ENCODE data around the gene F7. TPM values are rescaled to one million over a fixed set of nuclear protein-coding genes. Genes with fewer than 3 reads are reported as not detected.

The F7 gene
- total and polyA plus RNA-seq, 3 donors from 2014 or later: 2.2 to 4.9 (median 2.4) TPM

DNA sequence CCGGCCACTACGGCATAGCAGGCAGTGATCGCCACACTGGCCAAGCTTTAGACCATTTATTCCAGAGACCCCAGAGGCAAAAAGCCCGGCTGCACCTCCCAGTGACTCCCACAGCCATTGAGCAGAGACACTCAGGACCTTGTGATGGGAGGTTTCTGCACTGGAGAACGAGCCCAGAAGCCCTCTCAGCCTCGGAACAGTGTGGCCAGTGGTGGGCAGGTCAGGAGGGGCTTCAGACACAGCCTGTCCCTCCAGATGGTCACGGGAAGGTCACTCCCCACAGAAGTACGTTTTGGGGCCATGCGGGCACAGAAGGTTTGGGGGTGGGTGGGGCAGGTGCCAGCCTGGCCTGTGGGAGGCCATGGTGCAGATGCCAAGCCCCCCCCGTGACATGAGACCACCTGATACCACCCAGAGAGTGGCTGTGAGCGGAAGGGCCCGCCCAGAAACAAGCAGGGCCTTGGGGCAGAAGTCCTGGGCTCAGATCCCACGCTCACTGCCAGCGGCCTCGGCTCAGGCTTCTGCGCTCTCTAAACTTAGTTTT is 16.4 kb downstream of the F7 start:
- intact Hi-C loops (cut with DNase I; ENCODE audit: low total_unique reads): no loop called here
- Histone ChIP-seq H3K36me3 (ENCODE audit: low read depth, missing control alignments) (no peaks in the 10 kb centered on the region), H3K27ac (peak overlapping the region; percentile 82 to 89), H3K9me3 (no peaks in the 10 kb centered on the region), H3K27me3 (no peaks in the 10 kb centered on the region), H3K4me1 (peaks cover 8% of the 10 kb centered on the region), H3K4me3 (no peak overlapping the region)
- TF ChIP-seq POLR2A (IDR thresholded peaks at IDR 0.05): no peak
- TF ChIP-seq, protein P1, sequence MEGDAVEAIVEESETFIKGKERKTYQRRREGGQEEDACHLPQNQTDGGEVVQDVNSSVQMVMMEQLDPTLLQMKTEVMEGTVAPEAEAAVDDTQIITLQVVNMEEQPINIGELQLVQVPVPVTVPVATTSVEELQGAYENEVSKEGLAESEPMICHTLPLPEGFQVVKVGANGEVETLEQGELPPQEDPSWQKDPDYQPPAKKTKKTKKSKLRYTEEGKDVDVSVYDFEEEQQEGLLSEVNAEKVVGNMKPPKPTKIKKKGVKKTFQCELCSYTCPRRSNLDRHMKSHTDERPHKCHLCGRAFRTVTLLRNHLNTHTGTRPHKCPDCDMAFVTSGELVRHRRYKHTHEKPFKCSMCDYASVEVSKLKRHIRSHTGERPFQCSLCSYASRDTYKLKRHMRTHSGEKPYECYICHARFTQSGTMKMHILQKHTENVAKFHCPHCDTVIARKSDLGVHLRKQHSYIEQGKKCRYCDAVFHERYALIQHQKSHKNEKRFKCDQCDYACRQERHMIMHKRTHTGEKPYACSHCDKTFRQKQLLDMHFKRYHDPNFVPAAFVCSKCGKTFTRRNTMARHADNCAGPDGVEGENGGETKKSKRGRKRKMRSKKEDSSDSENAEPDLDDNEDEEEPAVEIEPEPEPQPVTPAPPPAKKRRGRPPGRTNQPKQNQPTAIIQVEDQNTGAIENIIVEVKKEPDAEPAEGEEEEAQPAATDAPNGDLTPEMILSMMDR (IDR thresholded peaks at IDR 0.05): no peak
- DNase-seq: peak; percentile 10
- WGBS, 2 donors: 42 to 46% methylated on average over 9 to 16 of the region's 16 CpGs

GRCh38 chr13:113122550-113123225 is 17.1 kb downstream of the F7 start, which contains the start of gene F10:
F10 (plus strand) TSS chr13:113122799; CDS start chr13:113122856, 57 bp downstream.
- WGBS, 2 donors: 25 to 33% methylated on average over 23 of the region's 23 CpGs
- no peaks in the 10 kb centered on the region for H3K9me3 ChIP-seq
- peak within 1 kb of the TSS; percentile 9 to 15 for H3K4me3 ChIP-seq
- DNase-seq: peak; percentile 79
- no peaks in the 10 kb centered on the region for H3K36me3 ChIP-seq (ENCODE audit: low read depth, missing control alignments)
- H3K27ac ChIP-seq: peak within 1 kb of the TSS; percentile 82 to 89
- H3K27me3 ChIP-seq: no peaks in the 10 kb centered on the region
- H3K4me1 ChIP-seq: peaks cover 8% of the 10 kb centered on the region
- intact Hi-C loops (cut with DNase I; ENCODE audit: low total_unique reads): no loop called here
- TF ChIP-seq, protein P1 (IDR thresholded peaks at IDR 0.05): peak in 1 of 3 experiments; percentile 27
- TF ChIP-seq POLR2A (IDR thresholded peaks at IDR 0.05): no peak

GRCh38 chr13:113123226-113124201 is 17.9 kb downstream of the F7 start:
- intact Hi-C loops (cut with DNase I; ENCODE audit: low total_unique reads): no loop called here
- H3K27me3 ChIP-seq: no peaks in the 10 kb centered on the region
- no peaks in the 10 kb centered on the region for H3K9me3 ChIP-seq
- H3K36me3 ChIP-seq (ENCODE audit: low read depth, missing control alignments): no peaks in the 10 kb centered on the region
- WGBS, 2 donors: 69 to 76% methylated on average over 22 to 29 of the region's 29 CpGs
- H3K27ac ChIP-seq: peak overlapping the region; percentile 82 to 89
- peak overlapping the region in 1 of 2 donors; percentile 9 for H3K4me3 ChIP-seq
- no peak for TF ChIP-seq POLR2A (IDR thresholded peaks at IDR 0.05)
- TF ChIP-seq, protein P1 (IDR thresholded peaks at IDR 0.05): no peak
- peaks cover 8% of the 10 kb centered on the region for H3K4me1 ChIP-seq
- peak; percentile 15 for DNase-seq

GRCh38 chr13:113124211-113124970 is 18.8 kb downstream of the F7 start:
- DNase-seq: peak; percentile 10
- Histone ChIP-seq H3K36me3 (ENCODE audit: low read depth, missing control alignments) (no peaks in the 10 kb centered on the region), H3K4me1 (peaks cover 8% of the 10 kb centered on the region), H3K27me3 (no peaks in the 10 kb centered on the region), H3K4me3 (no peak overlapping the region), H3K9me3 (no peaks in the 10 kb centered on the region), H3K27ac (no peak overlapping the region)
- WGBS, 2 donors: 83 to 91% methylated on average over 14 to 19 of the region's 19 CpGs
- no peak for TF ChIP-seq POLR2A (IDR thresholded peaks at IDR 0.05)
- TF ChIP-seq, protein P1 (IDR thresholded peaks at IDR 0.05): no peak
- intact Hi-C loops (cut with DNase I; ENCODE audit: low total_unique reads): no loop called here
